ENCODE measurements around the gene IRF2. TPM values are rescaled to one million over a fixed set of nuclear protein-coding genes. Genes with fewer than 3 reads are reported as not detected.

IRF2 gene
- total and polyA plus RNA-seq, 2 of the 8 experiments (the other 6 are each of a cell fraction or from before 2014, with no cell fraction given) = 13.8 to 17.0 TPM

DNA sequence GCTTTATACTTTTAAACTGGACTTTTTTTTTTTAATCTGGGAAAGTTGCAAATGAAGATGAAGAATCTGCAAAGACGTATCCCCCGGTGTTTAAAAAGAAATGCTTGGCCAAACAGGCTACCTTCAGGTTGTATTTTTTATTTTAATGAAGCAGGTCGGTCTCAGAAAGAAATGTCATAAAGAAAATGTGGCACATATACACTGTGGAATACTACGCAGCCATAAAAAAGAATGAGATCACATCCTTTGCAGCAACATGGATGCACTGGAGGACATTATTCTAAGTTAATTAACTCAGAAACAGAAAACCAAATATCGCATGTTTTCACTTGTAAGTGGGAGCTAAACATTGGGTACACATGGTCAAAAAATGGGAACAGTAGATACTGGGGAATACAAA, 123.4 kb downstream of the IRF2 start (continued):
- TF ChIP-seq, protein P1, sequence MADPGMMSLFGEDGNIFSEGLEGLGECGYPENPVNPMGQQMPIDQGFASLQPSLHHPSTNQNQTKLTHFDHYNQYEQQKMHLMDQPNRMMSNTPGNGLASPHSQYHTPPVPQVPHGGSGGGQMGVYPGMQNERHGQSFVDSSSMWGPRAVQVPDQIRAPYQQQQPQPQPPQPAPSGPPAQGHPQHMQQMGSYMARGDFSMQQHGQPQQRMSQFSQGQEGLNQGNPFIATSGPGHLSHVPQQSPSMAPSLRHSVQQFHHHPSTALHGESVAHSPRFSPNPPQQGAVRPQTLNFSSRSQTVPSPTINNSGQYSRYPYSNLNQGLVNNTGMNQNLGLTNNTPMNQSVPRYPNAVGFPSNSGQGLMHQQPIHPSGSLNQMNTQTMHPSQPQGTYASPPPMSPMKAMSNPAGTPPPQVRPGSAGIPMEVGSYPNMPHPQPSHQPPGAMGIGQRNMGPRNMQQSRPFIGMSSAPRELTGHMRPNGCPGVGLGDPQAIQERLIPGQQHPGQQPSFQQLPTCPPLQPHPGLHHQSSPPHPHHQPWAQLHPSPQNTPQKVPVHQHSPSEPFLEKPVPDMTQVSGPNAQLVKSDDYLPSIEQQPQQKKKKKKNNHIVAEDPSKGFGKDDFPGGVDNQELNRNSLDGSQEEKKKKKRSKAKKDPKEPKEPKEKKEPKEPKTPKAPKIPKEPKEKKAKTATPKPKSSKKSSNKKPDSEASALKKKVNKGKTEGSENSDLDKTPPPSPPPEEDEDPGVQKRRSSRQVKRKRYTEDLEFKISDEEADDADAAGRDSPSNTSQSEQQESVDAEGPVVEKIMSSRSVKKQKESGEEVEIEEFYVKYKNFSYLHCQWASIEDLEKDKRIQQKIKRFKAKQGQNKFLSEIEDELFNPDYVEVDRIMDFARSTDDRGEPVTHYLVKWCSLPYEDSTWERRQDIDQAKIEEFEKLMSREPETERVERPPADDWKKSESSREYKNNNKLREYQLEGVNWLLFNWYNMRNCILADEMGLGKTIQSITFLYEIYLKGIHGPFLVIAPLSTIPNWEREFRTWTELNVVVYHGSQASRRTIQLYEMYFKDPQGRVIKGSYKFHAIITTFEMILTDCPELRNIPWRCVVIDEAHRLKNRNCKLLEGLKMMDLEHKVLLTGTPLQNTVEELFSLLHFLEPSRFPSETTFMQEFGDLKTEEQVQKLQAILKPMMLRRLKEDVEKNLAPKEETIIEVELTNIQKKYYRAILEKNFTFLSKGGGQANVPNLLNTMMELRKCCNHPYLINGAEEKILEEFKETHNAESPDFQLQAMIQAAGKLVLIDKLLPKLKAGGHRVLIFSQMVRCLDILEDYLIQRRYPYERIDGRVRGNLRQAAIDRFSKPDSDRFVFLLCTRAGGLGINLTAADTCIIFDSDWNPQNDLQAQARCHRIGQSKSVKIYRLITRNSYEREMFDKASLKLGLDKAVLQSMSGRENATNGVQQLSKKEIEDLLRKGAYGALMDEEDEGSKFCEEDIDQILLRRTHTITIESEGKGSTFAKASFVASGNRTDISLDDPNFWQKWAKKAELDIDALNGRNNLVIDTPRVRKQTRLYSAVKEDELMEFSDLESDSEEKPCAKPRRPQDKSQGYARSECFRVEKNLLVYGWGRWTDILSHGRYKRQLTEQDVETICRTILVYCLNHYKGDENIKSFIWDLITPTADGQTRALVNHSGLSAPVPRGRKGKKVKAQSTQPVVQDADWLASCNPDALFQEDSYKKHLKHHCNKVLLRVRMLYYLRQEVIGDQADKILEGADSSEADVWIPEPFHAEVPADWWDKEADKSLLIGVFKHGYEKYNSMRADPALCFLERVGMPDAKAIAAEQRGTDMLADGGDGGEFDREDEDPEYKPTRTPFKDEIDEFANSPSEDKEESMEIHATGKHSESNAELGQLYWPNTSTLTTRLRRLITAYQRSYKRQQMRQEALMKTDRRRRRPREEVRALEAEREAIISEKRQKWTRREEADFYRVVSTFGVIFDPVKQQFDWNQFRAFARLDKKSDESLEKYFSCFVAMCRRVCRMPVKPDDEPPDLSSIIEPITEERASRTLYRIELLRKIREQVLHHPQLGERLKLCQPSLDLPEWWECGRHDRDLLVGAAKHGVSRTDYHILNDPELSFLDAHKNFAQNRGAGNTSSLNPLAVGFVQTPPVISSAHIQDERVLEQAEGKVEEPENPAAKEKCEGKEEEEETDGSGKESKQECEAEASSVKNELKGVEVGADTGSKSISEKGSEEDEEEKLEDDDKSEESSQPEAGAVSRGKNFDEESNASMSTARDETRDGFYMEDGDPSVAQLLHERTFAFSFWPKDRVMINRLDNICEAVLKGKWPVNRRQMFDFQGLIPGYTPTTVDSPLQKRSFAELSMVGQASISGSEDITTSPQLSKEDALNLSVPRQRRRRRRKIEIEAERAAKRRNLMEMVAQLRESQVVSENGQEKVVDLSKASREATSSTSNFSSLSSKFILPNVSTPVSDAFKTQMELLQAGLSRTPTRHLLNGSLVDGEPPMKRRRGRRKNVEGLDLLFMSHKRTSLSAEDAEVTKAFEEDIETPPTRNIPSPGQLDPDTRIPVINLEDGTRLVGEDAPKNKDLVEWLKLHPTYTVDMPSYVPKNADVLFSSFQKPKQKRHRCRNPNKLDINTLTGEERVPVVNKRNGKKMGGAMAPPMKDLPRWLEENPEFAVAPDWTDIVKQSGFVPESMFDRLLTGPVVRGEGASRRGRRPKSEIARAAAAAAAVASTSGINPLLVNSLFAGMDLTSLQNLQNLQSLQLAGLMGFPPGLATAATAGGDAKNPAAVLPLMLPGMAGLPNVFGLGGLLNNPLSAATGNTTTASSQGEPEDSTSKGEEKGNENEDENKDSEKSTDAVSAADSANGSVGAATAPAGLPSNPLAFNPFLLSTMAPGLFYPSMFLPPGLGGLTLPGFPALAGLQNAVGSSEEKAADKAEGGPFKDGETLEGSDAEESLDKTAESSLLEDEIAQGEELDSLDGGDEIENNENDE (IDR thresholded peaks at IDR 0.05; ENCODE audit: insufficient replicate concordance, low read length) = no peak
- peak; percentile 56; the same call in 1 of the 2 replicates for TF ChIP-seq KDM1A (IDR thresholded peaks at IDR 0.05; ENCODE audit: borderline replicate concordance, low read length)
